Panc1 (cell line): ENCODE data around the gene LLGL1.

Experiments
- POLR2AphosphoS5 ChIP-seq: IDR thresholded peaks from 2 replicates; pipeline ENCODE4 v1.6.1; 2012; ENCODE audit warnings: mild to moderate bottlenecking, low read depth, low read length, moderate library complexity
- SIN3A ChIP-seq: IDR thresholded peaks from 2 replicates; pipeline ENCODE4 v1.6.1; 2012; ENCODE audit warnings: low read depth, mild to moderate bottlenecking, low read length, moderate library complexity, borderline replicate concordance; ENCODE audit not compliant: insufficient read depth
- TCF7L2 ChIP-seq: IDR thresholded peaks from 2 replicates; pipeline ENCODE4 v1.6.1; 2011; ENCODE audit warnings: mild to moderate bottlenecking, low read depth, low read length, inconsistent platforms
- TF ChIP-seq, protein P1 (sequence below): fragments of 450-650 bp; IDR thresholded peaks from 2 replicates; pipeline ENCODE4 v1.5.1; 2017; ENCODE audit warnings: mild to moderate bottlenecking

DNA sequence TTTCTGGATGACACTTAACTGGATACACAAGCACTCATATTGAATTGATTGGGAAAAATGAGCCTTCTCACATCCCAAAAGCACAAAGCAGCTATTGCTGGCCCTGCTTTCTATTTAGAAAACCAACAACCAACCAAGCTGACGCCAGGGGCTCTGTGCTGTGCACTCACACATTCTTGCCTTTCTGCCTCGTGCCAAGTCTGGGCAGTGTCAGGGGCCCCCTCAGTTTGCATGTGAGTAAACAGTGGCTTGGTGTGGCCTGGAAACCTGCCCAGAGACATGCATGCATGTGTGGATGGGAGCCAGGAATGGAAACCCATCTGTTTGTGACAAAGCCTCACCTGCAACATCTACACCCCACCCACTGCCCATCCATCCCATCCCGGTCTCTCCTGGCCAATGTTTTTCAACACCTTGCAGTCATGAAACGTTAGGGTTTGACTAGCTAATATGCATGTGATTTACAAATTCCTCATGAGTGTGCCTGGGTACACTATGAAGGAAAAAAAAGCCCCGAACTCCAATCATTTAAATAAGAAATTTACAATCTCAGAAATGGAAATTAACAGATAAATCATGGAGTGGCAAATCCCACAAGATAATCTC lies 55.4 kb downstream of the LLGL1 start:
- TF ChIP-seq, protein P1, sequence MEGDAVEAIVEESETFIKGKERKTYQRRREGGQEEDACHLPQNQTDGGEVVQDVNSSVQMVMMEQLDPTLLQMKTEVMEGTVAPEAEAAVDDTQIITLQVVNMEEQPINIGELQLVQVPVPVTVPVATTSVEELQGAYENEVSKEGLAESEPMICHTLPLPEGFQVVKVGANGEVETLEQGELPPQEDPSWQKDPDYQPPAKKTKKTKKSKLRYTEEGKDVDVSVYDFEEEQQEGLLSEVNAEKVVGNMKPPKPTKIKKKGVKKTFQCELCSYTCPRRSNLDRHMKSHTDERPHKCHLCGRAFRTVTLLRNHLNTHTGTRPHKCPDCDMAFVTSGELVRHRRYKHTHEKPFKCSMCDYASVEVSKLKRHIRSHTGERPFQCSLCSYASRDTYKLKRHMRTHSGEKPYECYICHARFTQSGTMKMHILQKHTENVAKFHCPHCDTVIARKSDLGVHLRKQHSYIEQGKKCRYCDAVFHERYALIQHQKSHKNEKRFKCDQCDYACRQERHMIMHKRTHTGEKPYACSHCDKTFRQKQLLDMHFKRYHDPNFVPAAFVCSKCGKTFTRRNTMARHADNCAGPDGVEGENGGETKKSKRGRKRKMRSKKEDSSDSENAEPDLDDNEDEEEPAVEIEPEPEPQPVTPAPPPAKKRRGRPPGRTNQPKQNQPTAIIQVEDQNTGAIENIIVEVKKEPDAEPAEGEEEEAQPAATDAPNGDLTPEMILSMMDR, result no peak
- TF ChIP-seq POLR2AphosphoS5, result no peak
- TF ChIP-seq TCF7L2, result no peak
- TF ChIP-seq SIN3A, result no peak
